ENCODE data around the gene EIF2B4. TPM values are rescaled to one million over a fixed set of nuclear protein-coding genes. Genes with fewer than 3 reads are reported as not detected.

The EIF2B4 gene
- total RNA-seq, 4 donors from 2014 or later = 33.4 to 53.0 (median 42.5) TPM

GRCh38 chr2:27400348-27401135 lies 30.4 kb upstream of the EIF2B4 start:
- TF ChIP-seq CTCF (IDR thresholded peaks at IDR 0.05) = no peak
- ATAC-seq (ENCODE audit: low FRiP score) (no peak), DNase-seq (ENCODE audit: low spot score) (no peak)

- no peak for ATAC-seq (ENCODE audit: low FRiP score)
- TF ChIP-seq CTCF (IDR thresholded peaks at IDR 0.05) = no peak
Measured at GRCh38 chr2:27398962-27399361, 28.8 kb upstream of the EIF2B4 start.

GRCh38 chr2:27393225-27393624 lies 23.1 kb upstream of the EIF2B4 start:
- no peak for DNase-seq (ENCODE audit: low spot score)
- ATAC-seq (ENCODE audit: low FRiP score) = no peak
- TF ChIP-seq CTCF (IDR thresholded peaks at IDR 0.05) = no peak

More at GRCh38 chr2:27398962-27399361, 28.8 kb upstream of the EIF2B4 start:
- DNase-seq (ENCODE audit: low spot score) = no peak

- DNase-seq (ENCODE audit: low spot score) (no peak), ATAC-seq (ENCODE audit: low FRiP score) (no peak)
- TF ChIP-seq CTCF (IDR thresholded peaks at IDR 0.05) = no peak
Measured at GRCh38 chr2:27390822-27391679, 20.9 kb upstream of the EIF2B4 start.

GRCh38 chr2:27381577-27382181 lies 11.5 kb upstream of the EIF2B4 start:
- DNase-seq (ENCODE audit: low spot score) (no peak), ATAC-seq (ENCODE audit: low FRiP score) (no peak)
- no peak for TF ChIP-seq CTCF (IDR thresholded peaks at IDR 0.05)

GRCh38 chr2:27380626-27381545 lies 10.7 kb upstream of the EIF2B4 start, which contains the start of gene ZNF513:
Gene ZNF513, minus strand, starts transcription at chr2:27380734. Its CDS starts 208 bp downstream, at chr2:27380526.
- no peak for TF ChIP-seq CTCF (IDR thresholded peaks at IDR 0.05)
- peak; percentile 91 for ATAC-seq (ENCODE audit: low FRiP score)
- DNase-seq (ENCODE audit: low spot score) = peak; percentile 88

Data from omental fat pad (tissue), 4 donors.